NCI-H345 (cell line): ENCODE results near the gene COL11A2.
"Not testable (repeated sequence)": the region's sequence is repeated elsewhere in the genome, so short reads cannot be mapped to it uniquely, and the experiment has no call there.

Experiments used
- DNase-seq: peaks from one replicate; lab custom pipeline; 2025; lab: John Stamatoyannopoulos, UW

COL11A2 gene

GRCh38 chr6:33156561-33156960 lies 35.7 kb downstream of the COL11A2 start:
- DNase-seq, result no peak

- DNase-seq, result no peak
Observed at GRCh38 chr6:33154349-33154748, 37.9 kb downstream of the COL11A2 start.

- DNase-seq, result no peak
Observed at GRCh38 chr6:33151050-33151449, 41.2 kb downstream of the COL11A2 start.

- not testable (repeated sequence) for DNase-seq
Observed at GRCh38 chr6:33150560-33150959, 41.7 kb downstream of the COL11A2 start.

- peak; percentile 27 for DNase-seq
Observed at GRCh38 chr6:33147807-33148666, 44.2 kb downstream of the COL11A2 start.

GRCh38 chr6:33144373-33144772 lies 47.9 kb downstream of the COL11A2 start:
- no peak for DNase-seq

- no peak for DNase-seq
Observed at GRCh38 chr6:33143113-33143770, 49.0 kb downstream of the COL11A2 start.

- no peak for DNase-seq
Observed at GRCh38 chr6:33142501-33143070, 49.7 kb downstream of the COL11A2 start.

GRCh38 chr6:33140556-33140955 lies 51.7 kb downstream of the COL11A2 start:
- DNase-seq, result no peak

- no peak for DNase-seq
Observed at GRCh38 chr6:33139596-33140206, 52.6 kb downstream of the COL11A2 start.

GRCh38 chr6:33136310-33136900 lies 55.9 kb downstream of the COL11A2 start:
- DNase-seq, result no peak

- no peak for DNase-seq
Observed at GRCh38 chr6:33132081-33132524, 60.2 kb downstream of the COL11A2 start.

GRCh38 chr6:33128318-33128717 lies 63.9 kb downstream of the COL11A2 start:
- DNase-seq, result no peak

- no peak for DNase-seq
Observed at GRCh38 chr6:33126101-33126714, 66.1 kb downstream of the COL11A2 start.

GRCh38 chr6:33124947-33125346 lies 67.3 kb downstream of the COL11A2 start:
- no peak for DNase-seq

GRCh38 chr6:33124525-33124901 lies 67.8 kb downstream of the COL11A2 start:
- no peak for DNase-seq

GRCh38 chr6:33123732-33124524 lies 68.3 kb downstream of the COL11A2 start:
- no peak for DNase-seq

- DNase-seq, result no peak
Observed at GRCh38 chr6:33123181-33123580, 69.1 kb downstream of the COL11A2 start.

GRCh38 chr6:33120001-33120400 lies 72.3 kb downstream of the COL11A2 start:
- no peak for DNase-seq

GRCh38 chr6:33118525-33119123 lies 73.6 kb downstream of the COL11A2 start:
- peak; percentile 60 for DNase-seq
